GM12891 (cell line): ENCODE measurements around the gene ZFYVE21.

Experiments used
- DNase-seq: peaks from one replicate; pipeline ENCODE4 v3.0.0; 2011; ENCODE audit warnings: low spot score; ENCODE audit not compliant: insufficient read length
- FAIRE-seq: peaks from 2 replicates; lab custom pipeline; 2011; peaks lifted over from hg19 to GRCh38; lab: Jason Lieb, UNC
- PAX5 ChIP-seq: IDR thresholded peaks from 2 replicates; pipeline ENCODE4 v1.6.1; 2011; ENCODE audit warnings: low read length, moderate library complexity, mild to moderate bottlenecking; ENCODE audit not compliant: insufficient read depth, severe bottlenecking
- POLR2A ChIP-seq: IDR thresholded peaks from 2 replicates; pipeline ENCODE4 v1.6.1; 2011; ENCODE audit warnings: low read depth, low read length, control low read depth
- POLR2AphosphoS5 ChIP-seq: IDR thresholded peaks from 2 replicates; pipeline ENCODE4 v1.6.1; 2011; ENCODE audit warnings: low read depth, low read length, control low read depth
- POU2F2 ChIP-seq: IDR thresholded peaks from 2 replicates; pipeline ENCODE4 v1.6.1; 2011; ENCODE audit warnings: low read depth, mild to moderate bottlenecking, control low read depth, low read length, moderate library complexity
- SPI1 ChIP-seq: IDR thresholded peaks from 2 replicates; pipeline ENCODE4 v1.6.1; 2011; ENCODE audit warnings: low read depth, low read length, control low read depth
- TAF1 ChIP-seq: IDR thresholded peaks from 2 replicates; pipeline ENCODE4 v1.6.1; 2011; ENCODE audit warnings: low read depth, low read length, control low read depth

ZFYVE21 gene

GRCh38 chr14:103734081-103734888 lies 18.7 kb downstream of the ZFYVE21 start:
- FAIRE-seq (no peak), DNase-seq (no peak)
- no peak for TF ChIP-seq PAX5
- TF ChIP-seq POU2F2, result no peak
- no peak for TF ChIP-seq POLR2A
- no peak for TF ChIP-seq SPI1
- TF ChIP-seq TAF1, result no peak
- no peak for TF ChIP-seq POLR2AphosphoS5

DNA sequence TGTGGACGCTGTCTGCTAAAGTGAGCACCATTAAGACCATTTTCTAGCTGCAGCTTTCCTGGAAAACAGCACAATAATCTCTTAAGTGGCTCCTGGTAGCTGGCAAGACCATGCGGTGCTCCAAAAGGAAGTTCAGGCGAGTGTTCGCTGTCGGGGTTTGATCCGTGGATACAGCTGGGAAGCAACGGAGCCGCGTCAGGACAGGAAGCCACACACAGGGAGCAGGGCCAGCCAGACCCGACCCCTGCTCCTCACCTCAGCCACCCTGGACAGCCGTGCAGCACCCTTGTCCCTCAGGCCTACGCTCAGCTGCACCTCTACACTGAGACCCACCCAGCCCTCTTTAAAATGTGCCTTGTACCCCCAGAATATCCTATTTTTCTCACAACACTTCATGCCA lies 19.4 kb downstream of the ZFYVE21 start:
- TF ChIP-seq POLR2AphosphoS5 (no peak), POU2F2 (no peak)
- FAIRE-seq (no peak), DNase-seq (no peak)

DNA sequence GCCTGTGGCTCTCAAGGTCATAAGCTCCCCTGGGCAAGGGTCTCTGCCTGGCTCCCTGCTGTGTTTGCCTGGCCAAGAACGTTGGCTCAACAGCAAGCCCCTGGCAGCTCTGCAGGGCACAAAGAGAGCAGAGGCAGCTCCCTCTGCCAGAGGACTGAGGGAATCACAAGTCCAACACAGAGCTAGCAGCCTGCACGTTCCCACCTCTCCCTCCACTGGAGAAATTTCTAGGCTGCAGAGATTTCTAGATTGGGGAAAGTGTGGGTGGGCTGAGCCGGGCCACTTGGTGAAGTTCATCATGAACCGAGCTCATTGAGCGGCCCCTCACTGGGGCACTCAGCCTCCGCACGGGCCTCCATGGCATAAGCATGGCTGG lies 19.8 kb downstream of the ZFYVE21 start:
- FAIRE-seq, result no peak
- no peak for TF ChIP-seq SPI1

GRCh38 chr14:103735815-103736545 lies 20.4 kb downstream of the ZFYVE21 start:
- FAIRE-seq (no peak), DNase-seq (no peak)
- TF ChIP-seq PAX5 (no peak), POLR2A (no peak), TAF1 (no peak), POLR2AphosphoS5 (no peak), SPI1 (no peak), POU2F2 (no peak)

More for the DNA sequence above, 19.8 kb downstream of the ZFYVE21 start:
- DNase-seq, result no peak

- no peak for FAIRE-seq
- DNase-seq, result no peak
- TF ChIP-seq SPI1 (no peak), POLR2A (no peak)
These were observed 21.2 kb downstream of the ZFYVE21 start for GRCh38 chr14:103736546-103737431.

GRCh38 chr14:103737432-103738045 lies 21.9 kb downstream of the ZFYVE21 start:
- FAIRE-seq, result no peak
- DNase-seq, result no peak
- TF ChIP-seq POLR2A (no peak), SPI1 (no peak), TAF1 (no peak), POLR2AphosphoS5 (no peak), PAX5 (no peak), POU2F2 (no peak)

DNA sequence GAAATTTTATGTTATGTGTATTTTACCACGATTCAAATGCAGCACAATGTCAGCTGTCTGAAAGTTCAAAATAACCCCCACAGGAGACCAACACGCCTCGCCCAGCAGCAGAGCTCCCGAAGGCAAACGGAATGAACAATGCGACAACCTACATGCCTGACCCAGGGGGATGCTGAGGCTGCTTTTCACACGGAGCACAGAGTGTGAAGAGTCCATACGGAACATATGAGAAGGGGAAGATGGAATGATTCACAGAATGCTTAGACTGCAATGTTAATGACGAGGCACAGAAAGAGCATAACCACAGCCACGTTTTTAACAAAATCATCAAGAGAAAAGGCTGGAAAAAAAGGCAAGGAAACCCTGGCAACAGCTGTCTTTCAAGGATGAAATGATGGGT lies 22.6 kb downstream of the ZFYVE21 start:
- no peak for TF ChIP-seq POLR2A
- TF ChIP-seq POU2F2, result no peak
- no peak for TF ChIP-seq TAF1
- TF ChIP-seq SPI1, result no peak
- TF ChIP-seq PAX5, result no peak
- FAIRE-seq, result no peak
- DNase-seq, result no peak

DNA sequence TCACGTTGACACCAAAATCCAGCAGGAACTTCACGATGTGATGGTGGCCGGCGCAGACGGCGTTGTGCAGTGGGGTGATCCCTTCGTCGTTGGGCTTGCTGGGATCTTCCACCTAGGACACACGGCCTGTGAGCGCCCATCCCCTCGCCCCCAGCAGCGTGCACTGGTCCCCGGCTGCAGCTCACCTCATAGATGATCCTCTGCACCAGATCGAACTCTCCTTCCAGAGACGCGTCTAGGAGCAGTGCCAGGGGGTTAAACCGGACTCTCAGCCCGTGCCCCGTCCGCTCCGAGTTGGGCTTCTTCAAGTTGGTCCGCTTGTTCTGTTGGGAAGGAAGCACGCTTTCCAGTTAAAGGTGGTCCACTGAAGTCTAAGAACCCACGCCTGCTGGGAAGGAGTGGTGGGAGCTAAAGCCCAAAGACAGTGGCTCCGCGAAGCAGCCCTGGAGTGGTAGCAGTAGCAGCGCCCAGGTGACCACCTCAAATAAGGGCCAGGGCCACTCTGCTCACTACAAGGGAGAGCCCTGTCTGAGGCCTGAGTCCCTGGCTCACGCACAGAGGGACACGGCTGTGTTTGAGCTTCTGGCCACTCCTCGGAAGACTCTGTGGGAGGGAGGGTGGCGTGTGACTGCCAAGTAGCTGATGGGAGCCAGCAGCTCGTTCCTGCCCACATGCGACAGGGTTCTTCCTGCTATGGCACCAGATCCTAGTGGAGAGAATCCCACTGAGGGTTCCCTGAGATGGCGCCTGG lies 23.3 kb downstream of the ZFYVE21 start:
- TF ChIP-seq PAX5 (no peak), POU2F2 (no peak), POLR2A (no peak), SPI1 (no peak), TAF1 (no peak), POLR2AphosphoS5 (no peak)
- FAIRE-seq, result no peak
- no peak for DNase-seq

DNA sequence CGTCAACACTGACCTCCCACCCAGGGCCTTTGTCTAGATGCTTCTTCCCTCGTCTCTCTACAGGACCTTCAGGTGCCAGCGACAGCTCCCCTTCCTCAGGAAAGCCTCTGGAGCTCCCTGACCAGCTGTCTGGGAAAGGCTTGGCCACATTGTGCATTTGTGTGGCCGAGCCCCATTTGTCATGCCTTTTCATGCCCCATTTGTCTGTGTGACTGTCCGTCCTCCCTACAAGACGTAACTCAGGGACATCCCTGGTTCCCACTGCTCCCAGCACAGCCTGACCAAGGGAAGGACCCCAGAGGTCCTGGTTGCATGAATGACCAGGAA lies 23.8 kb downstream of the ZFYVE21 start:
- TF ChIP-seq SPI1, result no peak
- TF ChIP-seq POU2F2, result no peak
- no peak for TF ChIP-seq POLR2A
- no peak for TF ChIP-seq TAF1
- TF ChIP-seq PAX5, result no peak
- TF ChIP-seq POLR2AphosphoS5, result no peak
- no peak for FAIRE-seq
- DNase-seq, result no peak
